ENCODE results near the gene STK33.

Gene STK33

DNA sequence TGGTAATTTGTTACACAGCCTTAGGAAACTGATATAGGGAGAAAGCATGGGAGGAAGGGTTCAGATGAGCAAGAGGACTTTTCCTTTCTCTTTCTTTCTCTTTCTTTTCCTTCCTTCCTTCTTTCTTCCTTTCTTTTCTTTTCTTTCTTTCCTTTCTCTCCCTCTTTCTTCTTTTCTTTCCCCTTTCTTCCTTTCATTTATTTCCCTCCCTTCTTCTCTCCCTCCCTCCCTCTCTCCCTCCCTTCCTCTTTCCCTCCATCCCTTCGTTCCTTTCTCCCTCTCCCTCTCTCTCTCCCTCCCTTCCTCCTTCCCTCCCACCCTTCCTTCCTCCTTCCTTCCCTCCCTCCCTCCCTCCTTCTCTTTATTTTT, 222.5 kb downstream of the STK33 start:
- Mint-ChIP-seq H3K36me3 (ENCODE audit: low read depth) (no peaks in the 10 kb centered on the region), H3K4me1 (no peaks in the 10 kb centered on the region), H3K27ac (no peak overlapping the region), H3K9me3 (no peaks in the 10 kb centered on the region), H3K27me3 (ENCODE audit: low read depth) (peaks cover 3% of the 10 kb centered on the region), H3K4me3 (no peak overlapping the region)
- TF ChIP-seq, protein P1, sequence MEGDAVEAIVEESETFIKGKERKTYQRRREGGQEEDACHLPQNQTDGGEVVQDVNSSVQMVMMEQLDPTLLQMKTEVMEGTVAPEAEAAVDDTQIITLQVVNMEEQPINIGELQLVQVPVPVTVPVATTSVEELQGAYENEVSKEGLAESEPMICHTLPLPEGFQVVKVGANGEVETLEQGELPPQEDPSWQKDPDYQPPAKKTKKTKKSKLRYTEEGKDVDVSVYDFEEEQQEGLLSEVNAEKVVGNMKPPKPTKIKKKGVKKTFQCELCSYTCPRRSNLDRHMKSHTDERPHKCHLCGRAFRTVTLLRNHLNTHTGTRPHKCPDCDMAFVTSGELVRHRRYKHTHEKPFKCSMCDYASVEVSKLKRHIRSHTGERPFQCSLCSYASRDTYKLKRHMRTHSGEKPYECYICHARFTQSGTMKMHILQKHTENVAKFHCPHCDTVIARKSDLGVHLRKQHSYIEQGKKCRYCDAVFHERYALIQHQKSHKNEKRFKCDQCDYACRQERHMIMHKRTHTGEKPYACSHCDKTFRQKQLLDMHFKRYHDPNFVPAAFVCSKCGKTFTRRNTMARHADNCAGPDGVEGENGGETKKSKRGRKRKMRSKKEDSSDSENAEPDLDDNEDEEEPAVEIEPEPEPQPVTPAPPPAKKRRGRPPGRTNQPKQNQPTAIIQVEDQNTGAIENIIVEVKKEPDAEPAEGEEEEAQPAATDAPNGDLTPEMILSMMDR (IDR thresholded peaks at IDR 0.05; ENCODE audit: unreplicated experiment in 3 of 3) = no peak

DNA sequence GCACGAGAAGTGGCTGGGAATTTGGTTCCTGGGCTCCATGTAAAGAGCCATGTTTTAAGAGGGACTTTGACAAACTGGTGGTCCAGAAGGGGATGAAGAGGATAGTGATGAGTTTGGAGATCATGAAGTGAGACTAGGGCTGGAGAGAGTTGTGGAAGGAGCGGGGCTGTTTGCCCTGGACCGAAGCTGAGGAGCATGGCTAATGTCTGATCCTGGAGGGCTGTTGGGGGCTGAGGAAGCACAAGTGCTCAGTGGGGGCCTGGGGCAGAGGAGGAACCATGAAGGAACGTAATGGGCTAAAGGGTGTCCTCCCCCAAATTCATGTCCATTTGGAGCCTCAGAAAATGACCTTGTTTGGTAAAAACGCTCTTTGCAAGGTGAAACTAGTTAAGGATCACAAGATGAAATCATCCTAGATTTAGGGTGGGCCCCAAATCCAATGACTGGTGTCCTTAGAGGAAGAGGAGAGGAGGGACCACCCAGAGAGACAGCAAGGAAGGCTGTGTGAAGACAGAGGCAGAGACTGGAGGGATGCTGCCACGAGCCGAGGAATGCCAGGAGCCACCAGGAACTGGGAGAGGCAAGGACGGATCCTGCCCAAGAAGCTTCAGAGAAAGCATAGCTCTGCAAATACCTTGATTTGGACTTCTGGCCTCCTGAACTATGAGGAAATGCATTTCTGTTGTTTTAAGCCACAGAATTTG, 223.1 kb downstream of the STK33 start:
- TF ChIP-seq, protein P1 (IDR thresholded peaks at IDR 0.05; ENCODE audit: unreplicated experiment in 3 of 3) = no peak
- Mint-ChIP-seq H3K27ac (no peak overlapping the region), H3K4me1 (no peaks in the 10 kb centered on the region), H3K27me3 (ENCODE audit: low read depth) (peaks cover 6% of the 10 kb centered on the region), H3K36me3 (ENCODE audit: low read depth) (no peaks in the 10 kb centered on the region), H3K9me3 (no peaks in the 10 kb centered on the region), H3K4me3 (no peak overlapping the region)

DNA sequence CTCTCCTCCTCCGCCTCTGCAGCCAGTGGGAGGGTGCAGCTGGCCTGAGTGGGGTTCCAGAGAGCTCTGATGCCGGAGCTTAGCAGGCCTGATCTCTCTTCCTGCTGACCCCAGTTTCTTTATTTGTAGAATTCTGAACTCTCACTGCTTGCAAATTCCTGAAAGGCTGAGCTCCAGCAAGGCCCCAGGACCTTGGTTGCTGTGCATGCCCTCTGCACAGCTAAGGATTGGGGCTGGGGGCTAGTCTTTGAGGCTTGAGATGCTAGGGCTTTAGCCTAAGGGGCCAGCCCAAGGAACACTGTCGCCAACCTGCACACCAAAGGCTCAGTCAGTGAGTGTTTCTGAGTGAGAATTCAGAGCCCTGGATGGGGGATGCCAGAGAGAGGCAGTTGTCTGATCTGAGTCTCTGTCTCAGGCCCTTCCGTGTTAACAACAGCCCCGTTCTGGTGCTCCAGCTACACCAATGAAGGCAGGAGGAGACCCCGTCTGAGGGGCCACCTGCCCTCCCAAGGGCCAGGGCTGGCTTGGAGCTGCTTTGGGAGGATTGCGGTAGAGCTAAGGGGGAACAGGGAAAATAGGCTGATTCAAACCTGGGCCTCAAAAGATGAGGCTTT, 224.3 kb downstream of the STK33 start:
- H3K36me3 Mint-ChIP-seq (ENCODE audit: low read depth) = no peaks in the 10 kb centered on the region

DNA sequence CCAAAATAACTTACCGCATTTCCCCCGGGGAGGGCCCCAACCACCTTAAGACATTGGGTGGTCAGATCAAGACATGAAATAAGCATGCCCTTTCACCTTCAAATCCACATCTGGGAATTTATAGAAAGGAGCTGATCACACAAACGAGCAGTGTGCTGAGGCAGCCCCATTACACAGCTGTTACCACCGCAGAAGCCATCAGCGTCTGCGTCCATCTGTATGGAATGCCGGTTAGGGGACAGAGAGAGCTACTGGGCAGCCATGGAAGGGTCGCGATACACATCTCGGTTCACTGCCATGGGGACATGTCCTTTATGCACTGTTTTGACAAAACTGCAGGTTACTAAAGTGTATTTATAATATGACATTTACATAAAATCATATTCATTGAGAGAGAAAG, 225.3 kb downstream of the STK33 start:
- Mint-ChIP-seq H3K27ac (no peak overlapping the region), H3K27me3 (ENCODE audit: low read depth) (peaks cover 14% of the 10 kb centered on the region), H3K4me1 (no peaks in the 10 kb centered on the region), H3K9me3 (no peaks in the 10 kb centered on the region), H3K36me3 (ENCODE audit: low read depth) (no peaks in the 10 kb centered on the region), H3K4me3 (no peak overlapping the region)
- TF ChIP-seq, protein P1 (IDR thresholded peaks at IDR 0.05; ENCODE audit: unreplicated experiment in 3 of 3) = no peak

More for the DNA sequence above, 224.3 kb downstream of the STK33 start:
- Mint-ChIP-seq H3K27me3 (ENCODE audit: low read depth) (peaks cover 10% of the 10 kb centered on the region), H3K27ac (no peak overlapping the region), H3K4me3 (no peak overlapping the region), H3K9me3 (no peaks in the 10 kb centered on the region), H3K4me1 (no peaks in the 10 kb centered on the region)
- TF ChIP-seq, protein P1 (IDR thresholded peaks at IDR 0.05; ENCODE audit: unreplicated experiment in 3 of 3) = no peak

DNA sequence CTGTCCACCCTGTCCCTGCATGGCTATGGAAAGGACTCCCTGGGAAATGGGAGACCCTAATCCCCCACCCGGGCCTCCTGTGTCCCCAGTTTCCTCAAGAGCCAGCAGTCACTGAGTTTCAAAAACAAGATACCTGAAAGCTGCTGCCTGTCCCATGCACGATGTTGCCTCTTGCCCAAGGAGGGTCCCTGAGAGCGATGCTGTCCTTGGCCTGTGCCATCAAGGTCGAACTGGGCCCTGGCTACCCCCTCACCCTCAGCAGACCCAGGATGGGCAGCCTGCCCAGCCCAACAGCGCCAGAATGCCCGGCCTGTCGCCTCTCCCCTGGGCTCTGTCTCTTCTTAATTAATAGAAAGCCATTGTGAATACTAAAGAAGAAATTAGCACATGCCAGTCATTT, 225.8 kb downstream of the STK33 start:
- Mint-ChIP-seq H3K4me3 (no peak overlapping the region), H3K9me3 (no peaks in the 10 kb centered on the region), H3K36me3 (ENCODE audit: low read depth) (no peaks in the 10 kb centered on the region), H3K27ac (no peak overlapping the region), H3K4me1 (no peaks in the 10 kb centered on the region), H3K27me3 (ENCODE audit: low read depth) (peaks cover 19% of the 10 kb centered on the region)
- TF ChIP-seq, protein P1 (IDR thresholded peaks at IDR 0.05; ENCODE audit: unreplicated experiment in 3 of 3) = no peak

DNA sequence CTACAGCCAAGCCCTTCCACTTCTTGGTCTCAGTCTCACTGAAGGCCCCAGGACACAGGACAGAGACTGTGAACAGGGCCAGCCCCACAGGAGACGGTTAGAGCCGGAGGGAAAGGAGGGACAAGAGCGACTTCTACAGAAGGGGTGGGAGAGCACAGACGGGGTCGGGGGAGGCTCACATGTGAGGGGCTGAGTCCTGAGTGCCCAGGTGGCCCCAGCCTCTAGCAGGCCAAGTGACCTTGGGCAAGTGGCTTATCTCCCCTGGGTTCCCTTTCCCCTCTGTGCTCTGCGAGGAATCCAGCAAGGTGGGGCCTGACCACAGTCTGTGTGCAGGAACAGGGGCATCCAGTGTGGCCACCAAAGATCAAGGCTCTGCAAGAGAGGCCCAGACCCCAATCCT, 227.7 kb downstream of the STK33 start:
- TF ChIP-seq, protein P1 (IDR thresholded peaks at IDR 0.05; ENCODE audit: unreplicated experiment in 3 of 3) = no peak
- no peaks in the 10 kb centered on the region for H3K9me3 Mint-ChIP-seq
- no peak overlapping the region for H3K4me3 Mint-ChIP-seq
- no peaks in the 10 kb centered on the region for H3K4me1 Mint-ChIP-seq
- peaks cover 30% of the 10 kb centered on the region for H3K27me3 Mint-ChIP-seq (ENCODE audit: low read depth)
- no peaks in the 10 kb centered on the region for H3K36me3 Mint-ChIP-seq (ENCODE audit: low read depth)
- H3K27ac Mint-ChIP-seq = no peak overlapping the region
